Esophagus muscularis mucosa (tissue), 4 donors: ENCODE data around the gene SLC6A18. TPM values are rescaled to one million over a fixed set of nuclear protein-coding genes. Genes with fewer than 3 reads are reported as not detected.

Source experiments
- DNase-seq: peaks from one replicate; pipeline ENCODE4 v3.0.0-alpha.2; 2017; ENCODE audit errors: extremely low spot score
- H3K27ac ChIP-seq, 4 donors: fragments of 200-600 bp; sonication (generic); replicated peaks in 1 of 4; 1 replicate in 3 of 4; 2 replicates in 1 of 4; pipeline ENCODE4 v1.5.1; 2016 to 2019; ENCODE audit warnings: mild to moderate bottlenecking in 1 of 4
- H3K27me3 ChIP-seq, 4 donors: fragments of 200-600 bp; sonication (generic); one replicate each; pipeline versions ENCODE4 v1.5.1 to v1.6.0; 2016 to 2019
- H3K36me3 ChIP-seq, 4 donors: fragments of 200-600 bp; sonication (generic); one replicate each; pipeline ENCODE4 v1.5.1; 2016 to 2019
- H3K4me1 ChIP-seq, 4 donors: fragments of 200-600 bp; sonication (generic); one replicate each; pipeline ENCODE4 v1.5.1; 2016 to 2019
- H3K4me3 ChIP-seq, 4 donors: fragments of 200-600 bp; sonication (generic); 1 replicate in 2 of 4; 2 replicates in 2 of 4; pipeline ENCODE4 v1.5.1; 2016 to 2019; ENCODE audit warnings: mild to moderate bottlenecking in 4 of 4, moderate library complexity in 1 of 4
- H3K9me3 ChIP-seq, 4 donors: fragments of 200-600 bp; sonication (generic); 1 replicate in 3 of 4; 2 replicates in 1 of 4; pipeline ENCODE4 v1.5.1; 2016 to 2019
- CTCF ChIP-seq, 3 experiments: fragments of 200-600 bp in 2 of 3; fragments of 450-650 bp in 1 of 3; sonication (generic) in 2 of 3; IDR thresholded peaks; one replicate each; pipeline ENCODE4 v1.5.1; 2017 to 2019; ENCODE audit warnings: antibody characterized with exemption in 3 of 3, mild to moderate bottlenecking in 2 of 3, moderate library complexity in 1 of 3
- EP300 ChIP-seq: sonication (generic); formaldehyde crosslinking; IDR thresholded peaks from one replicate; pipeline ENCODE4 v1.6.1; 2017; ENCODE audit warnings: antibody characterized with exemption
- POLR2A ChIP-seq: fragments of 450-650 bp; IDR thresholded peaks from one replicate; pipeline ENCODE4 v1.6.1; 2017; ENCODE audit warnings: antibody characterized with exemption, moderate library complexity, mild to moderate bottlenecking, low read depth
- POLR2AphosphoS5 ChIP-seq, 2 donors: sonication (generic); formaldehyde crosslinking; IDR thresholded peaks; one replicate each; pipeline ENCODE4 v1.6.1; 2017; ENCODE audit warnings: antibody characterized with exemption in 2 of 2
- WGBS: methylation state at CpG from one replicate; pipeline ENCODE4 v1.1.5; 2018; 5-methylcytosine and 5-hydroxymethylcytosine counted together
- intact Hi-C: fragments of 100-400 bp; cut with DNase I; formaldehyde crosslinking; loops from one replicate; pipeline ENCODE4 v1.15.1; 2023
- total RNA-seq, 4 donors: library from RNA; depleted of rRNA; stranded (reverse); fragments of >200 nt; gene quantifications; one replicate each; pipeline versions ENCODE4 v1.1.0 to v1.2.1, GENCODE V29; 2016

SLC6A18 gene
- total RNA-seq, 4 donors from 2014 or later: not detected

GRCh38 chr5:1202026-1202797 is 23.0 kb upstream of the SLC6A18 start:
- intact Hi-C loops: no loop called here
- 76% methylated on average over 15 of the region's 26 CpGs for WGBS
- Histone ChIP-seq H3K9me3 (no peaks in the 10 kb centered on the region), H3K4me1 (no peaks in the 10 kb centered on the region), H3K36me3 (no peaks in the 10 kb centered on the region), H3K4me3 (no peak overlapping the region), H3K27me3 (peaks cover 0 to 96% (median 3%) of the 10 kb centered on the region in 4 donors), H3K27ac (no peak overlapping the region)
- DNase-seq: no peak
- TF ChIP-seq CTCF (IDR thresholded peaks at IDR 0.05): no peak
- TF ChIP-seq POLR2AphosphoS5 (IDR thresholded peaks at IDR 0.05): no peak

- DNase-seq: no peak
- H3K4me3 ChIP-seq: no peak overlapping the region
- H3K9me3 ChIP-seq: no peaks in the 10 kb centered on the region
- peaks cover 0 to 96% (median 4%) of the 10 kb centered on the region in 4 donors for H3K27me3 ChIP-seq
- no peaks in the 10 kb centered on the region for H3K36me3 ChIP-seq
- TF ChIP-seq POLR2AphosphoS5 (IDR thresholded peaks at IDR 0.05): no peak
- no peak for TF ChIP-seq POLR2A
- no peak for TF ChIP-seq CTCF (IDR thresholded peaks at IDR 0.05)
- TF ChIP-seq EP300: no peak
- intact Hi-C loops: no loop called here
- H3K27ac ChIP-seq: no peak overlapping the region
- no peaks in the 10 kb centered on the region for H3K4me1 ChIP-seq
- 73% methylated on average over 4 of the region's 7 CpGs for WGBS
These were observed 22.4 kb upstream of the SLC6A18 start for GRCh38 chr5:1202798-1203185.

- H3K4me1 ChIP-seq: no peaks in the 10 kb centered on the region
- intact Hi-C loops: no loop called here
- no peaks in the 10 kb centered on the region for H3K9me3 ChIP-seq
- no peak overlapping the region for H3K4me3 ChIP-seq
- H3K36me3 ChIP-seq: no peaks in the 10 kb centered on the region
- TF ChIP-seq CTCF (IDR thresholded peaks at IDR 0.05): no peak
- 81% methylated on average over 12 of the region's 24 CpGs for WGBS
- H3K27ac ChIP-seq: no peak overlapping the region
- no peak for DNase-seq
- H3K27me3 ChIP-seq: peaks cover 0 to 97% (median 4%) of the 10 kb centered on the region in 4 donors
These were observed 21.7 kb upstream of the SLC6A18 start for GRCh38 chr5:1203311-1203967.

GRCh38 chr5:1203968-1204692 is 21.1 kb upstream of the SLC6A18 start:
- Histone ChIP-seq H3K9me3 (no peaks in the 10 kb centered on the region), H3K27me3 (peaks cover 0 to 97% (median 4%) of the 10 kb centered on the region in 4 donors), H3K4me3 (no peak overlapping the region), H3K27ac (no peak overlapping the region), H3K4me1 (no peaks in the 10 kb centered on the region), H3K36me3 (no peaks in the 10 kb centered on the region)
- WGBS: 86% methylated on average over 9 of the region's 25 CpGs
- intact Hi-C loops: no loop called here
- DNase-seq: no peak
- TF ChIP-seq POLR2A (no peak), POLR2AphosphoS5 (IDR thresholded peaks at IDR 0.05) (no peak), EP300 (no peak), CTCF (IDR thresholded peaks at IDR 0.05) (no peak)
